NCI-H510A treated with DMSO at 0.1 percent for 48 hours (cell line): ENCODE measurements around the gene CIROP.
A peak's percentile ranks its signal among the peaks of the same experiment; 100 is the strongest.

Experiments used
- DNase-seq: peaks from one replicate; lab custom pipeline; 2025; lab: John Stamatoyannopoulos, UW

Gene CIROP

GRCh38 chr14:23131482-23131881, 26.7 kb upstream of the CIROP start:
- no peak for DNase-seq

- DNase-seq = no peak
Observed at GRCh38 chr14:23130871-23131270, 26.1 kb upstream of the CIROP start.

DNA sequence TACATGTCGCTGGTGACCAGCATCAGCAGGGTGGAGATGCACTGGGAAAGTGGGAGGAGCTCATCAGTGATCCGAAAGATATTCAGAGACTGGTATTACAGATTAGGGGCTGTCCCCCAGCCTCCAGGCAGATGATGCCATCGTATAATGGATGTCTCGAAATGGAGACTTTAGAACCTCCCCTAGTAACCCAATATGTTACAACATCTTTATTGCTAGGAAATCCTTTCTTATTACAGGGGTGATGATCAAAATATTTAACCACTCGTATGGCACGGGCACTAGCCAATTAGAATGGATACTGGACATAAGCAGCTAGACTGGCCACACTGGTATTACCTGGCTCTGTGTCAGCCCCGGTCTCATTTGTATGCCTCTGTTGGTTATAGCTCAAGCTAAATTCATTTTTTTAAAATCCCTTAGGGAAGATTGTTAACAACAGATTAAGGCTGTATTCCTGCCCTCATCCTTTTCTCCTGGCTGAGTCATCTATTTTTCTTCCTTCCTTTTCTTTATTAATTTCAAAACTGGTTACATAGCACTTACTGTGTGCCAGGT, 25.0 kb upstream of the CIROP start:
- DNase-seq = no peak

DNA sequence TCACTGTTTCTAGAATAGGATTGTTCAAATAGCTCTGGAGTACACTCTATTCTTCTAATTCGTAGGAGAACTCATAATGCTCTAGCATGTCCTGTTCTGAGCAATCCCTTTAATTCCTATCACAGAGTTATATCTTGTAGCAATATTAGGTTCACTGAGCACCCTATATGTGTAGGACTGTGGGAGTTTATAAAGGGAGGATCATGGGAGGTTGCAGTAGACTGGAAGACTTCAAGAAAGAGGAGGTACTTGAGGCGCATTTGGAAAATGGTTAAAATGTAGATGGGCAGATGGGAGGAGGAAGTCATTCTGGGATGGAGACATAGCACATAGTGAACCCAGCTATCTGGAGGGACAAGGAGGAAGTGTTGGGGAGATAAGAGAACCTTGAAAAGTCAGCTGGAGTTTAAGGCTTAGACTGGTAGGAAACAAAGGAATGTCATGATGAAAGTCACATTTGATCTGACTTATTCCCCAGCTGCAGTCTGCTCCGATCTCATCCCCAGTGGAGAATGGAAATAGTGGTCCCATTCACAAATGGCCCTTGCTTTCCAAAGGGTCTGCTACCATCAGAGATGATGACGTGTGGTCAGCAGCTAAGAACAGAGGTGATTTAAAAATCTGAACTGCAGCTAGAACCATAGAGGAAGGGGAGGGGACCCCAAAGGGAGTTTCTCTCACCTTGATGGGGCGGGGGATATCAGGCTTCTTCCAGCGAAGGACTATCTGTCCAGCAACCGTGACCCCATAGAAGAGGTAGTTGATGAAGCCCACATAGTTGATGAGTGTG, 24.4 kb upstream of the CIROP start:
- no peak for DNase-seq

- no peak for DNase-seq
Observed at GRCh38 chr14:23127861-23128260, 23.1 kb upstream of the CIROP start.

DNA sequence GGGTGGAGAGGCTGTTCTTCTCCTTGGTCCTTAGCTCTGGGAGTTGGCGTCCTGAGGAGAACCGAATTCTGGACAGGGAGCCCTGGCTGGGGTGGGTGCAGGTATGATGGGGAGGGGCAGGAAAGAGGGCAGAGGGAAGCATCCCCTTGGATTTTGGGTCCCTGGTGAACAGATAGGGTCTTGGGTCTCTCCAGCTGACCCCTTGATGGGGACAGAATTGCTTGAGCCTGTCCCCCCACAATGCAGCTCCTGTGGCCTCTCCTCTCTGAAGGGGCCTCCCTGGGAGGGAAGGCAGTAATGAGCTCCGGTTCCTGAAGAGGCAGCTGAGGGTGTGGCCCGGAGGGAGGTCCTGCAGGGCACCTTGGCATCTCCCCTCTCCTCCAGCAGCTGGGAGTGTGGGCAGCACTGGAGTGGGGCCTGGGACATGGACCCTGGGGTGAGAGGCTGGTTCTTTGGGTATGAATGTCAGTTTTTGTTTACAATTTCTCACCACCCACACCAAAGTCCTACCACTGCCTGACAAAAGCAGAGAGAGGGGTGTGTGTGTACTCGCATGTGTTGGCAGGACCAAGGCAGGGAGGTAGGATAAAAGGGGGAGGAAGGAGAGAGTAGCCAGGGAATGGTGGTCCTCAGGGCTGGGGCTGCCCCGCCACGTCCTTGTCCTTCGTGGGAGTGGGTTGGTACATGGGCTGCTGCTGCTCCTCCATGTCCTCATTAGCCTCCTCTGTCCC, 21.9 kb upstream of the CIROP start:
- DNase-seq = no peak

- no peak for DNase-seq
Observed at GRCh38 chr14:23125933-23126524, 21.2 kb upstream of the CIROP start.

GRCh38 chr14:23125011-23125410, 20.2 kb upstream of the CIROP start:
- no peak for DNase-seq

- no peak for DNase-seq
Observed at GRCh38 chr14:23124337-23124954, 19.7 kb upstream of the CIROP start.

- no peak for DNase-seq
Observed at GRCh38 chr14:23123419-23123818, 18.6 kb upstream of the CIROP start.

GRCh38 chr14:23122086-23122485, 17.3 kb upstream of the CIROP start:
- no peak for DNase-seq

GRCh38 chr14:23121361-23121771, 16.6 kb upstream of the CIROP start:
- no peak for DNase-seq

GRCh38 chr14:23120541-23121251, 15.9 kb upstream of the CIROP start:
- peak; percentile 84 for DNase-seq

DNA sequence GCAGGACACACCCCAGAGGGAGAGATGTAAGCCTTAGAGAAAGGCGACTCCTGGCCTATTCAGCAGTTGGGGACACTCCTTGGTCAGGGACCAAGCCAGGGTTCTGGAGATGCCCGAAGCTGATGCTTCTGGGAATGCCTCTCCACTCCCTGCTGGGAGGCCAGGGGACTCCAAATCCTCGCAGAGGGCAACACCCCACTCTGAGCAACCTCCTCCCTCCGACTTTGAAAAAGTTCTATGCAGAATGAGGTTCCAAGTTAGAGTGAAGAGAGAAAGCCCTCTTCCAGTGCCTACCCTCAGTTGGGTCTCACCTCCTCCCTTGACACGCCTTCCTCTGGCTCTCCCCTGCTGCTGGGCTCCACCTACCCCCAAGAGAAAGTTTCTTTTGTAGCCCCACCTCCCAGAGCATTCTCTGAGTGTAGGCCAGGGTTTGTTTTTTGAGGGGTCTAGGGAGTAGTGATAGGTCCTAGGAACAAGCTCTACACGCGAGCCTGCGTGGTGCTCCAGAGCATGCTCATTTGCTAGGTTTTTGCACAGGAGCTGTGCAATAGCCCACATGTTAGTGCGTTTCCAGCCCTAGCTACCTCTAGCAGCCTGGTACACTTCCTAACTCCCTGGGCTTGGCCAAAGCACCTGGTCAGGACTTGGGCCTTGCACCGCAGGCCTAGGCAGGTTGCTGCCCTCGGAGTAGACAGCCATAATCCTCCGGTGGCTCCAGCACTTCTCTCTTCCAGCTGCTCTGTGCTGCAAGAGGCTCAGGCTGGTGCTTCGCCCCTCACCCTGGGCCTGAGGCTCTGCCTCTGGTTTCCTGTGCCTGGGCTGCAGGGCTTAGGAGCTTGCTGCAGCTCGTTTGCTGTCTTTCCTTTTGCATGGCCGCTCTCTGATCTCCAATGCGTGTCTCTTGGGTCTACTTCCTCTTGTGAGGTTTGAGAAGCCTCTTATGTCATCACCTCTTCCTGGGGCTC, 14.9 kb upstream of the CIROP start:
- DNase-seq = no peak

DNA sequence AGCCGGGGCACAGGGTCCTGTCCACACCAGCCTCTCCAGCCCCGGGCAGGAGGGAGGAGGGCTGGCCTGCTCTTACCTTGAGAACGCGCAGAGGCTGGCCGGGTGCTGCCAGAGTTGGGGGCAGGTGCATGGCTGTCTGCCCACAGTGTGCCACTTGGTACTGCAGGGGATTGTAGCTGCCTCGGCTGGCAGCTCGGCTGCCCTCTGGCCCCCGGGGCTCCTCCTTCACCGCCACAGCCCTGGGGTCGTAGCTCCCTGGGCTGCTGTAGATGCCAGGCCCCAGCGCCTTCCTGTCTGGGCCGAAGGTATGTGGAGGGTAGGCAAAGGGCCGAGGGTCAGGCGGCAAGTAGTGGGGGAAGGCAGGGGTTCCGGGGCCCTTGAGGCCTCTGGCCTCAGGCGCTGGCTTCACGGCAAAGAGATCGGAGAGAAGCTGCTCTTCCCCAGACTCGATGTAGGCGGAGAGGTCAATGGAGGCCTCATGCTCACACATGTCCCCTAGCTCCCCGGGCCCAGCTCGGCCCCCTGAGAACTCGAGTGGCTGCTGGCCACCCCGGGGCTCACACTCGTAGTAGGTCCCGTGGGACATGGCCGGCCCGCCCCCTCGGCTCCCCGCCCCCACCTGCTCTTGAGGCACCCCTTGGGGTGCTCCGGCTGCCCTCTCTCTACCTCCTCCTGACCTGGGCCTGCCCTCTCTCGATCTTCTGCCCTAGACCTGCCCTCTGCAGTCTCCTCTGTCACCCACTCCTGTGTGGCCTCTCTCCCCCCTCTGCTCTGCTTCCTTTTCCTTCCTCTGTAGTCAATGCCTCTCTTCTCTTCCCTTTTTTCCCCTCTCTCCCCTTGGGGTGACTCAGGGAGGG, 13.9 kb upstream of the CIROP start, which contains the start of gene CEBPE:
CEBPE (minus strand) TSS at position 750 of the 857 bp plus-strand sequence; CDS start at position 586, 164 bp downstream.
- DNase-seq = no peak

DNA sequence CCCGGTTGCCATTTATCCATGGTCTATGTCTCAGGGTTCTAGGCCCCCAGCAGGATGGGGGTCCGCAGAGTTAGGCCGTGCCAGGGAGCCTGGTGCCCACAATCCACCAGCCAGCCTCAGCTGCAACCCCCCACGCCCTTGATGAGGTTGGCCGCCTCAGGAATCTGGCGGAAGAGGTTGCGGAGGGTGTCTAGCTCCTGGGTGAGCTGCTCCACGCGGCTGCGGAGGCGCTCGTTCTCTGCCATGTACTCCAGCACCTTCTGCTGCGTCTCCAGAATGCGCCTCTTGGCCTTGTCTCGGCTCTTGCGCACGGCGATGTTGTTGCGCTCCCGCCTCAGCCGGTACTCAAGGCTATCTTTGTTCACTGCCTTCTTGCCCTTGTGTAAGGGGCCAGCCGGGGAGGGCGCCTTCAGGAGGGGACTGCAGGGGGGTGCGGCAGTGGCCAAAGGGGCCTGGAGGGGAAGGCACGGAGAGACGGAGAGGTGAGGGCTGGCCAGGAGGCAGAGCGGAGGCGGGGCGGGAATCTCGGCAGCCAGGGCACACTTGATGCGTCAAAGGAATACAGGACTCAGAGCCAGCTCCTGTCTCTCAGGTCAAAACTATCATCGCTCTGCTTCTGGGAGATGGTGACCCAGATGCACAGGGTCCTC, 12.7 kb upstream of the CIROP start:
- no peak for DNase-seq

DNA sequence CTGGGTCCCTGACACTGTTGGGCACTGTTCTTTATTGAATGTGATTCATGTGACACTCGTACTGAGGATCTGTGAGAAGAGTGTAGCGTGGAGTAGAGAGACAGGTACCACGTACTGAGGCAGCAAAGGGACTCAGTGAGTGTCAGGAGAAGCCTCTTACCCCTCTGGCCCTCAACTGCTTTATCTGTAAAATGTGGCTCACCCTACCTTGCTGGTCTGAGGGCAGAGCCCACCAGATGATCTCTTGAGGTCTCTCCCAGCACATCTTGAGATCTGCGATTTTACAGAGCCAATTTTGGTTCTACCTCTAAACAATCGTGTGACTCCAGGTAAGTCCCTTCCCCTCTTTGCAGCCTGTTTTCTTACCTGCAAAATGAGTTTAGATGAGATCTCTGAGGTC, 11.1 kb upstream of the CIROP start:
- no peak for DNase-seq

GRCh38 chr14:23115039-23115731, 10.4 kb upstream of the CIROP start:
- DNase-seq = no peak
